NT2/D1 (cell line): ENCODE data around the gene MAGI1.
A peak's percentile ranks its signal among the peaks of the same experiment; 100 is the strongest.

ENCODE experiments used
- DNase-seq: peaks from one replicate; pipeline ENCODE4 v3.0.0-alpha.2; 2011; ENCODE audit warnings: low read depth, low spot score
- H3K27me3 ChIP-seq: 2 replicates; pipeline ENCODE4 v1.6.0; 2011; ENCODE audit warnings: mild to moderate bottlenecking; ENCODE audit not compliant: insufficient read length, insufficient read depth
- H3K36me3 ChIP-seq: 2 replicates; pipeline ENCODE4 v1.6.1; 2011; ENCODE audit warnings: mild to moderate bottlenecking, low read length, mixed read lengths; ENCODE audit not compliant: insufficient read depth, insufficient read length
- H3K4me1 ChIP-seq: 2 replicates; pipeline ENCODE4 v1.5.1; 2011; ENCODE audit not compliant: insufficient read depth, insufficient read length
- H3K4me3 ChIP-seq: 2 replicates; pipeline ENCODE4 v1.5.1; 2011; ENCODE audit warnings: low read depth; ENCODE audit not compliant: insufficient read length
- H3K9ac ChIP-seq: 2 replicates; pipeline ENCODE4 v1.6.0; 2011; ENCODE audit warnings: low read depth; ENCODE audit not compliant: insufficient read length
- H3K9me3 ChIP-seq: 2 replicates; pipeline ENCODE4 v1.5.1; 2011; ENCODE audit warnings: mild to moderate bottlenecking, low read length; ENCODE audit not compliant: insufficient read depth
- SUZ12 ChIP-seq: IDR thresholded peaks from 2 replicates; pipeline ENCODE4 v1.6.1; 2011; ENCODE audit not compliant: insufficient read length, insufficient read depth; ENCODE audit errors: extremely low read depth
- YY1 ChIP-seq: IDR thresholded peaks from 2 replicates; pipeline ENCODE4 v1.6.1; 2011; ENCODE audit not compliant: insufficient read length, insufficient read depth
- ZNF274 ChIP-seq: IDR thresholded peaks from 2 replicates; pipeline ENCODE4 v1.6.1; 2011; ENCODE audit warnings: mild to moderate bottlenecking, low read depth, low read length

MAGI1 gene

DNA sequence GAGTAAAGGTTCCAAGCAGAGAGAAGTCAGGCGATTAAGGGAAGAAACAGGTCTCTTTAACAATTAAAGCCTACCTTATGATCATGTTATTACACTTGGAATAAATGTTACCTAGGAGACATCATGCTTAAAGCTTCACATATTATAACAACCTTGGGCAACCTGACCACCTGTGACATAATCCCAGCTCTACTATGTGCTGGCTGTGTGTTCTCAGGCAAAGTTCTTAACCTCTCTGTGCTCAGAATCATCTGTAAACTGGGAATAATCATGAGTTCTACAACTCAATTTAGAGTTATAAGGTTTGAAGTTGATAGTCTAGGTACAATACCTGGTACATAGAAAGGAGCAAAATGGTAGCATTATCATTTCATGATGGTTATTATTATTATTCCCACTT lies 159.3 kb downstream of the MAGI1 start:
- no peaks in the 10 kb centered on the region for H3K36me3 ChIP-seq
- H3K4me3 ChIP-seq, result no peak overlapping the region
- TF ChIP-seq ZNF274 (no peak), YY1 (no peak), SUZ12 (no peak)
- H3K27me3 ChIP-seq, result no peaks in the 10 kb centered on the region
- DNase-seq, result no peak
- no peaks in the 10 kb centered on the region for H3K9me3 ChIP-seq
- H3K4me1 ChIP-seq, result peaks cover 4% of the 10 kb centered on the region
- H3K9ac ChIP-seq, result no peak overlapping the region

GRCh38 chr3:65878831-65879230 lies 159.9 kb downstream of the MAGI1 start:
- Histone ChIP-seq H3K4me3 (no peak overlapping the region), H3K9ac (no peak overlapping the region), H3K4me1 (peaks cover 4% of the 10 kb centered on the region), H3K27me3 (no peaks in the 10 kb centered on the region), H3K36me3 (no peaks in the 10 kb centered on the region), H3K9me3 (no peaks in the 10 kb centered on the region)
- peak; percentile 23 for DNase-seq
- TF ChIP-seq SUZ12 (no peak), YY1 (no peak), ZNF274 (no peak)

DNA sequence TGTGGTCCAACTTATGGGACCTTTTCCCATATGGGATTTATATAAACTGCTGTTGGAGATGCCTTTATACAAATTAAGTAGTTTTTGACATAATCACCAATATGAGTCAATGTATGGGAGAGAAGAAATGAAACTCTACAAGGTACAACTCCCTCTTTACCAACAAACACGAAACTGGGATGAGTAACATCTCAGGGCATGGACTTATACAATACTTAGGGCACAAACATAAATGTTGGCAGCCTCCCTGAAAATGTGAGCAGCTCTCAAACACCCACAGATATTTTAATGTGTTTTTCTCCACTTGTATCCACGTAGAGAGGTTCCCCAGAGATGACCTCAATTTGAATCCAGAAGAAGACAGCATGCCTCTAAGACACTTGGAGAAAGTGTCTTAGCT lies 161.6 kb downstream of the MAGI1 start:
- TF ChIP-seq YY1 (no peak), ZNF274 (no peak), SUZ12 (no peak)
- DNase-seq, result no peak

GRCh38 chr3:65876028-65876420 lies 162.7 kb downstream of the MAGI1 start:
- H3K4me3 ChIP-seq, result no peak overlapping the region
- no peaks in the 10 kb centered on the region for H3K9me3 ChIP-seq
- DNase-seq, result no peak
- no peaks in the 10 kb centered on the region for H3K27me3 ChIP-seq
- peaks cover 4% of the 10 kb centered on the region for H3K4me1 ChIP-seq
- no peaks in the 10 kb centered on the region for H3K36me3 ChIP-seq
- TF ChIP-seq YY1 (no peak), SUZ12 (no peak), ZNF274 (no peak)
- H3K9ac ChIP-seq, result no peak overlapping the region

More for the DNA sequence above, 161.6 kb downstream of the MAGI1 start:
- peaks cover 4% of the 10 kb centered on the region for H3K4me1 ChIP-seq
- no peaks in the 10 kb centered on the region for H3K36me3 ChIP-seq
- H3K9ac ChIP-seq, result no peak overlapping the region
- no peak overlapping the region for H3K4me3 ChIP-seq
- no peaks in the 10 kb centered on the region for H3K27me3 ChIP-seq
- no peaks in the 10 kb centered on the region for H3K9me3 ChIP-seq

DNA sequence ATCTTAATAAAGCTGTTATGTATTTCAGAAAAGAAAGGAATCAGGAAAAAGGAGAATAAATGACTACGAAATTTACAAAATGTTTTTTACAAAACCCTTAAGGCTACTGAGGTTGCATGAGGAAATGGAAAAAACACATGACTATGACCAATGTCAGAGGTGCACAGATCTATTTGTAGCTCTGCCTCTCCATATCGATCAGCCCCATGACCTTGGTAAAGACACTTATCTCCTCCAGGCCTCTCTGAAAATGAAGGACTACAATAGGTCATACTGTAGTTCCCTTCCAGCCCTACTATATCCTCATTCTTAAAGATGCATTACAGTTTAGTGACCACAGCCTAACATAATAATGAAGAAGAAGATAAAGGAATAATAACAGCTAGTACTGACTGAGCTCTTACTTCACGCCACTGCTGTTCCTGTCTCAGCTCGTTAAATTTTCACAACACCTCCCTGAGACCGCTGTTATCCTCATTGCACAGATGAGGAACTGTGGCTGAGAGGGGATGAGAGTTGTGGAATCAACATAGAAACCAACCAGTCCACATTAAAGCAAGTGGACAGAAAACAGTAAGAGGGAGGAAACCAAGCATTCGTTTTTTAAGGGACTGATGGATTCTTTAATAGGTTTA lies 163.2 kb downstream of the MAGI1 start:
- Histone ChIP-seq H3K4me1 (peaks cover 4% of the 10 kb centered on the region), H3K36me3 (no peaks in the 10 kb centered on the region), H3K4me3 (no peak overlapping the region), H3K9me3 (no peaks in the 10 kb centered on the region), H3K27me3 (no peaks in the 10 kb centered on the region), H3K9ac (no peak overlapping the region)
- DNase-seq, result no peak
- no peak for TF ChIP-seq ZNF274
- no peak for TF ChIP-seq YY1
- TF ChIP-seq SUZ12, result no peak

- Histone ChIP-seq H3K27me3 (no peaks in the 10 kb centered on the region), H3K4me3 (no peak overlapping the region), H3K9ac (no peak overlapping the region), H3K36me3 (no peaks in the 10 kb centered on the region), H3K4me1 (peaks cover 4% of the 10 kb centered on the region), H3K9me3 (no peaks in the 10 kb centered on the region)
- TF ChIP-seq YY1, result no peak
- no peak for DNase-seq
Measured at GRCh38 chr3:65873869-65874268, 164.8 kb downstream of the MAGI1 start.

DNA sequence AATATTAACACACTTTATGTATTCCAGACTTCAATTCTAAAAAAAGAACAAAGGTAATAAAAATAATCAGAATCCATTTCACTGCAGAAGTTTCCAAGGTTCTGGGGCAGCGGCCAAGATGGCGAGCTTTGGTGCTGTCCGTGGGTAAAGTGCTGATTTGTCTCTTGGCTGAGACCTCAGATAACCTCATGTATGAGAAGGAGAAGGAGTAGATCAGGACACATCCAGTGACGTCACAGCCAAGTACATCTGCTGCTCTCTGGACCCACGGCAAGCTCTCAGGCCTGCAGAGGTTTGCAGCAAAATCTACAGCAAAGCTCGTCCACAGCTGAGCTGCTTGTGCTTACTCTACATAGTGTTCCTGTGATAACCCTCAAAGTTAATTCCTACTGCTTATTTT lies 165.7 kb downstream of the MAGI1 start:
- Histone ChIP-seq H3K9ac (no peak overlapping the region), H3K4me3 (no peak overlapping the region), H3K4me1 (no peaks in the 10 kb centered on the region), H3K9me3 (no peaks in the 10 kb centered on the region), H3K36me3 (no peaks in the 10 kb centered on the region), H3K27me3 (no peaks in the 10 kb centered on the region)
- TF ChIP-seq YY1 (peak; percentile 42), ZNF274 (no peak)
- DNase-seq, result no peak
